GM19351 (cell line): ENCODE data around the gene PIGB.
A peak's percentile ranks its signal among the peaks of the same experiment; 100 is the strongest.
"Not testable (repeated sequence)": the region's sequence is repeated elsewhere in the genome, so short reads cannot be mapped to it uniquely, and the experiment has no call there.

Source experiments
- ATAC-seq: cut with Tn5 transposase; IDR thresholded peaks from one replicate; pipeline ENCODE4 v1.9.1; 2021; ENCODE audit warnings: mild to moderate bottlenecking, moderate library complexity; ENCODE audit not compliant: unreplicated experiment

The PIGB gene

GRCh38 chr15:55318588-55319494, at the start of gene PIGB, which contains the start of gene PIGBOS1:
TSS of gene PIGB (plus strand) at chr15:55319222. CDS start at chr15:55319251, 29 bp downstream.
TSS of gene PIGBOS1 (minus strand) at chr15:55319123. CDS start at chr15:55317792, 1,331 bp downstream.
- ATAC-seq: peak; percentile 82

DNA sequence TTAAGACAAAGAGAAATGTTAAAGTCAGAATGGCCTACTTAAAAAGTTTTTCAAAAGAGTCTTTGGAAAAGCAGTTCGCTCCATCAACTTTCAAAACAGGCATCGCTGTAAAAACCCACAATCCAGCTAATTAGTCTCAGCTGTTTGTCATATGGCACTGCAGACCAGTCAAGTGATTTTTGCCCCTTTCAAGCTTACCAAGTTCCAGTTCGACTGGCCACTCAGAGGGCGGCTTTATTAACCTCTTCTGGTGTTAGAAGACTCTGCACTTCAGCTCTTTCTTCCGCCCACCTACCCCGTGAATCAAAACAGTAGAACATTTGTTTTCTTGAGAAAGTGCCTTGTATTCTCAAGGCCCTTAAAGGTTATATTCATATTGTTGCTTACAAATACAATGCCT, 48.7 kb upstream of the PIGB start:
- ATAC-seq: no peak

DNA sequence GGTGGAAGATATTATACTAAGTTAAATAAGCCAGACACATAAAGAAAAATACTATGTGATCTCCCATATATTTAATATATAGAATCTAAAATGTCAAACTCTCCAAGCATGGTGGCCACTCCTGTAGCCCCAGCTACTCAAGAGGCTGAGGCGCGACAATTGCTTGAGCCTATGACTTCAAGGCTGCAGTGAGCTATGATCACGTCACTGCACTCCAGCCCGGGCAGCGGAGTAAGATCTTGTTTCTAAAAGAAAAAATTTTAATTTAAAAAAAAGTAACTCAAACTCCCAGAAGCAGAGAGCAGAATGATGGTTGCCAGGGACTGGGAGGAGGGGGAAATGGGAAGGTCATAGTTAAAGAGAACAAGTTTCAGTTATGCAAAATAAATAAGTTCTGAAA, 42.7 kb upstream of the PIGB start:
- ATAC-seq: no peak

DNA sequence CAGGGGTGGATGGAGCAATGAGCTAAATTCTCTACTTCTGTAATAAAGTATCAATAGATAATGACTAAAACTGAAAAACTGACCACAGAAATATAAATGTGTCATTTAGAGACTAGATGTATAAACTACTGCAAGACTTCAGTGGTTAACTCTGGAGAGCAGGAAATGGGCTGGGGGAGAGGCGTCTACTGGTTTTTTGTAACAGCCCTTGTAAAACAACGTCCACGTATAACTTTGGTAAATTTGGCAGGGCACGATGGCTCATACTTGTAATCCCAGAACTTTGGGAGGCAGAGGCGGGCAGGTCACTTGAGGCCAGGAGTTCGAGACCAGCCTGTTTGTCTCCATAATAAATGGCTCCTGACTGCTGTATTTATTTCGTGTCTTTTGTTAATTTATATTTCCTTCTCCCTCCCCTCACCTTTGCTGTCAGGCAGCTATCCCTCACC, 41.9 kb upstream of the PIGB start:
- peak; percentile 61 for ATAC-seq

DNA sequence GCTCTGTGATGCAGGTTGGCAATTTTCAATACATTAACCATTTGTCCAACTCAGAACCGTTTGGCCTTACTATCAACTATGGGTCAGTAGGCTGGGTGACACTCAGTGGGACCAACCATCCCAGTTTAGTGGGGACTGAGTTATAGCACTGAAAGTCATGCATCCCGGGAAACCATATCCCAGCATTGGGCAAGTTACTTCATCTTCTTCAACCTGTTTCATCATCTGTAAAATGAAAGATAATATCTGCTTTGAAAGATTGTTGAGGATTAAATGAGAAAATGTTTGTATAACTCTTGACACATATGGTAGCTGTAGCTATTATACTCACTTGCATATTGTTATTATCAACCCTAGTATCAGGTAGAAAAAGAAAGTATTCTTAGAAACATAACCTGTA, 41.3 kb upstream of the PIGB start:
- no peak for ATAC-seq

GRCh38 chr15:55279100-55279745, 39.8 kb upstream of the PIGB start:
- ATAC-seq: no peak

DNA sequence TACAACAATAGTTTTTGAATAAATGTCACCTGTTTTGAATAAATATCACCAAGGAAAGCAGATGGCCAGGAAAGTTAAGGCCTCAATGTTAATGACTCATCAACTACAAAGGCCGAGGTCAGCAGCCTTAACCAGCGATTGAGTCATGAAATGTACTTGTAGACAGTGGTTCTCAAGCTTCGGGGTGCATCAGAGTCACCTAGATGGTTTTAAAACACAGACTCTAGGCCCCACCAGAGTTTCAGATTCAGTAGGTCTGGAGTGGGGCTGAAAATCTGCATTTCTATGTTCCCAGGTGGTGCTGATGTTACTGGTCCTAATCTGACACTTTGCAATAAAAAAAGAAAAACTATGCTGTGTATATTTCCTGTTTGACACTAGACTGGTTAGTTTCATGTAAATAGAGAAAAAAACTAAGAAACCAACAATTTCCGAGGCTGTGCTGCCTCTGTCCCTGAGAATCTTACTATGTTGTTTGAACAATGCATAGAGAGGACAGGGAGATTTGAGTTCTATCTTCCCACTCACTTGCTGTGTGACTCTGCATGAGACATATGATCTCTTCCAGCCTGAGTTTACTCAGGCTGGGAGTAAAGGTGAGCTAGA, 39.2 kb upstream of the PIGB start:
- peak; percentile 78 for ATAC-seq

- not testable (repeated sequence) for ATAC-seq
These were observed 38.4 kb upstream of the PIGB start for GRCh38 chr15:55280589-55280988.

- no peak for ATAC-seq
These were observed 37.3 kb upstream of the PIGB start for GRCh38 chr15:55281517-55282228.

GRCh38 chr15:55282284-55282833, 36.7 kb upstream of the PIGB start:
- ATAC-seq: no peak

- ATAC-seq: no peak
These were observed 35.5 kb upstream of the PIGB start for GRCh38 chr15:55283379-55284147.

- no peak for ATAC-seq
These were observed 34.6 kb upstream of the PIGB start for GRCh38 chr15:55284426-55284825.

DNA sequence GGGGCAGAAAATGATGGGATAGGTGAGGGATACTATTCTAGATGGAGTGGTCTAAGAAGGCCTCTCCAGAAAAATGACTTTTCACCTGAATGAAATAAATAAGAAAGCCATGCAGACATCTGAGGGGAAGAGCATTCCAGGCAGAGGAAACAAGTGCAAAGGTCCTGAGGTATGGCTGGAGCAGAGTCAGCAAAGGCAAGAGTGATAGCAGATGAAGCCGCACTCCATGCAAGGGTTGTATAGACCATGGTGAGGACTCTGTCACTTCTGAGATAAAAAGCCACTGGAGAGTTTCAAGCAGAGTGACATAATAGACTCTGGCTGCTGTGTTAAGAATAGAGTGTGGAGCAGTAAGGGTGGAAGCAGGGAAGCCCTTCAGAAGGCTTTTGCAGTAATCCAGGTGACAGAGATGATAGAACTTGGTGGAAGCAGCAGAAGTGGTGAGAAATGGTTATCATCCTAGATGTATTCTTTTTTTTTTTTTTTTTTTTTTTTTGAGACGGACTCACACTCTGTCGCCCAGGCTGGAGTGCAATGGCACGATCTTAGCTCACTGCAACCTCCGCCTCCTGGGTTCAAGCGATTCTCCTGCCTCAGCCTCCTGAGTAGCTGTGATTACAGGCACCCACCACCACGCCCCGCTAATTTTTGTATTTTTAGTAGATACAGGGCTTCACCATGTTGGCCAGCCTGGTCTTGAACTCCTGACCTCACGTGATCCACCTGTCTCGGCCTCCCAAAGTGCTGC, 32.4 kb upstream of the PIGB start:
- ATAC-seq: not testable (repeated sequence)

GRCh38 chr15:55288006-55288717, 30.9 kb upstream of the PIGB start:
- ATAC-seq: no peak

GRCh38 chr15:55289011-55289745, 29.8 kb upstream of the PIGB start:
- ATAC-seq: peak; percentile 37

GRCh38 chr15:55289746-55290527, 29.1 kb upstream of the PIGB start, which contains the start of gene RAB27A:
TSS of gene RAB27A (minus strand) at chr15:55289813. CDS start at chr15:55234934, 54,879 bp downstream.
- peak; percentile 67 for ATAC-seq

GRCh38 chr15:55290528-55291057, 28.4 kb upstream of the PIGB start:
- peak; percentile 69 for ATAC-seq
